B cell (primary cell): ENCODE measurements around the gene CETN3. TPM values are rescaled to one million over a fixed set of nuclear protein-coding genes. Genes with fewer than 3 reads are reported as not detected.

Source experiments
- ATAC-seq: fragments of 200-7000 bp; cut with Tn5 transposase; one replicate; pipeline ENCODE4 v1.10.0; 2021; ENCODE audit warnings: low read depth, mild to moderate bottlenecking, moderate number of reproducible peaks, moderate library complexity
- CTCF ChIA-PET: fragments of 350-600 bp; sonication (Branson Sonifier 250); formaldehyde crosslinking; loops from one replicate; lab custom pipeline; 2021; ENCODE audit warnings: antibody characterized with exemption, inconsistent platforms; lab: Charles Lee
- POLR2A ChIA-PET: fragments of 350-600 bp; sonication (Branson Sonifier 250); formaldehyde crosslinking; loops from one replicate; lab custom pipeline; 2021; ENCODE audit warnings: antibody characterized with exemption; lab: Charles Lee
- DNase-seq: peaks from one replicate; pipeline ENCODE4 v3.0.0; 2013
- H2AFZ ChIP-seq: 2 replicates; pipeline ENCODE4 v1.6.1; 2012; ENCODE audit warnings: mild to moderate bottlenecking, low read depth, low read length; ENCODE audit not compliant: insufficient read depth, poor library complexity, severe bottlenecking
- H3K27ac ChIP-seq, 2 donors: 1 replicate in 1 of 2; 2 replicates in 1 of 2; pipeline ENCODE4 v1.5.1; 2012 to 2013; ENCODE audit warnings: low read length in 2 of 2, mild to moderate bottlenecking in 2 of 2, moderate library complexity in 1 of 2
- H3K27me3 ChIP-seq, 4 experiments: fragments of 200-600 bp in 1 of 4; sonication (generic) in 1 of 4; replicated peaks in 1 of 4; 1 replicate in 2 of 4; 2 replicates in 2 of 4; pipeline versions ENCODE4 v1.6.1 to v1.7.0; 2013 to 2016; ENCODE audit warnings: low read length in 3 of 4, mild to moderate bottlenecking in 2 of 4, mixed read lengths in 1 of 4, moderate library complexity in 1 of 4; ENCODE audit not compliant: insufficient read depth in 4 of 4, control insufficient read depth in 3 of 4; ENCODE audit errors: control extremely low read depth in 1 of 4
- H3K36me3 ChIP-seq, 2 experiments: replicated peaks in 1 of 2; 1 replicate in 1 of 2; 2 replicates in 1 of 2; pipeline versions ENCODE4 v1.6.1 to v1.7.1; 2013; ENCODE audit warnings: low read length in 1 of 2; ENCODE audit not compliant: insufficient read depth in 2 of 2, control insufficient read depth in 1 of 2; ENCODE audit errors: control extremely low read depth in 1 of 2, extremely low read depth in 1 of 2
- H3K4me1 ChIP-seq, 2 donors: fragments of 200-600 bp in 1 of 2; sonication (generic) in 1 of 2; 1 replicate in 1 of 2; 2 replicates in 1 of 2; pipeline versions ENCODE4 v1.5.1 to v1.6.1; 2013 to 2017; ENCODE audit warnings: low read length in 2 of 2; ENCODE audit not compliant: control insufficient read depth in 2 of 2, insufficient read depth in 2 of 2
- H3K4me2 ChIP-seq: replicated peaks from 2 replicates; pipeline ENCODE3; 2012; ENCODE audit warnings: mild to moderate bottlenecking, low read depth, low read length; ENCODE audit not compliant: poor library complexity, severe bottlenecking
- H3K4me3 ChIP-seq, 5 experiments: fragments of 200-600 bp in 1 of 5; sonication (generic) in 1 of 5; 1 replicate in 3 of 5; 2 replicates in 2 of 5; pipeline versions ENCODE4 v1.5.1 to v1.7.0; 2011 to 2016; ENCODE audit warnings: low read length in 4 of 5, mild to moderate bottlenecking in 4 of 5, low read depth in 2 of 5, control low read depth in 1 of 5, moderate library complexity in 1 of 5; ENCODE audit not compliant: insufficient read depth in 1 of 5; ENCODE audit errors: control extremely low read depth in 1 of 5, extremely low read depth in 1 of 5
- H3K79me2 ChIP-seq: fragments of 200-600 bp; sonication (generic); one replicate; pipeline ENCODE4 v1.6.0; 2016; ENCODE audit warnings: low read length; ENCODE audit not compliant: control insufficient read depth, insufficient read depth
- H3K9ac ChIP-seq: fragments of 200-600 bp; sonication (generic); 2 replicates; pipeline ENCODE4 v1.6.1; 2017; ENCODE audit warnings: mild to moderate bottlenecking, low read length, moderate library complexity
- H3K9me3 ChIP-seq, 3 donors: one replicate each; pipeline versions ENCODE4 v1.6.1 to v1.7.1; 2013; ENCODE audit warnings: low read length in 2 of 3; ENCODE audit not compliant: control insufficient read depth in 2 of 3, insufficient read depth in 1 of 3; ENCODE audit errors: control extremely low read depth in 1 of 3
- H4K20me1 ChIP-seq: 2 replicates; pipeline ENCODE4 v1.6.0; 2012; ENCODE audit warnings: mild to moderate bottlenecking, low read length; ENCODE audit not compliant: insufficient read depth, control insufficient read depth, poor library complexity, severe bottlenecking
- H3K27ac Mint-ChIP-seq: one replicate; pipeline ENCODE4 v1.8.0; 2021; ENCODE audit warnings: mixed read lengths
- H3K27me3 Mint-ChIP-seq: one replicate; pipeline ENCODE4 v1.8.0; 2021; ENCODE audit warnings: mixed read lengths
- H3K4me1 Mint-ChIP-seq: one replicate; pipeline ENCODE4 v1.8.0; 2021; ENCODE audit warnings: mixed read lengths
- H3K4me3 Mint-ChIP-seq: one replicate; pipeline ENCODE4 v1.8.0; 2021; ENCODE audit warnings: mixed read lengths
- H3K9me3 Mint-ChIP-seq: one replicate; pipeline ENCODE4 v1.8.0; 2022; ENCODE audit warnings: mixed read lengths; ENCODE audit not compliant: insufficient read depth
- EZH2 ChIP-seq: IDR thresholded peaks from 2 replicates; pipeline ENCODE4 v1.6.1; 2012; ENCODE audit warnings: borderline replicate concordance, low read depth, mild to moderate bottlenecking, moderate library complexity, low read length; ENCODE audit not compliant: insufficient read depth, poor library complexity, severe bottlenecking
- WGBS: methylation state at CpG from one replicate; pipeline ENCODE4 v1.1.5; 2013; ENCODE audit warnings: missing lambda C conversion rate; ENCODE audit not compliant: insufficient coverage; 5-methylcytosine and 5-hydroxymethylcytosine counted together
- intact Hi-C: fragments of 100-400 bp; cut with micrococcal nuclease; formaldehyde crosslinking; loops from one replicate; pipeline ENCODE4 v1.10.0; 2022
- polyA plus RNA-seq: library from polyadenylated mRNA; depleted of rRNA; stranded (reverse); fragments of >200 nt; gene quantifications from 2 replicates; pipeline ENCODE4 v1.2.3, GENCODE V29; 2012
- total RNA-seq, 2 donors: library from RNA; stranded (reverse); fragments of 120-200 nt in 1 of 2; gene quantifications; 1 replicate in 1 of 2; 2 replicates in 1 of 2; pipeline versions ENCODE4 v1.2.3 to v1.2.4, GENCODE V29; 2013 to 2022
- TF ChIP-seq, protein P1 (sequence below): fragments of 200-600 bp; IDR thresholded peaks from one replicate; pipeline ENCODE4 v1.8.0; 2022; ENCODE audit warnings: antibody characterized with exemption, mild to moderate bottlenecking

CETN3 gene
- total and polyA plus RNA-seq, 2 donors (not counting 1 experiment from before 2014, with no cell fraction given), result 1.5 to 18.0 TPM

DNA sequence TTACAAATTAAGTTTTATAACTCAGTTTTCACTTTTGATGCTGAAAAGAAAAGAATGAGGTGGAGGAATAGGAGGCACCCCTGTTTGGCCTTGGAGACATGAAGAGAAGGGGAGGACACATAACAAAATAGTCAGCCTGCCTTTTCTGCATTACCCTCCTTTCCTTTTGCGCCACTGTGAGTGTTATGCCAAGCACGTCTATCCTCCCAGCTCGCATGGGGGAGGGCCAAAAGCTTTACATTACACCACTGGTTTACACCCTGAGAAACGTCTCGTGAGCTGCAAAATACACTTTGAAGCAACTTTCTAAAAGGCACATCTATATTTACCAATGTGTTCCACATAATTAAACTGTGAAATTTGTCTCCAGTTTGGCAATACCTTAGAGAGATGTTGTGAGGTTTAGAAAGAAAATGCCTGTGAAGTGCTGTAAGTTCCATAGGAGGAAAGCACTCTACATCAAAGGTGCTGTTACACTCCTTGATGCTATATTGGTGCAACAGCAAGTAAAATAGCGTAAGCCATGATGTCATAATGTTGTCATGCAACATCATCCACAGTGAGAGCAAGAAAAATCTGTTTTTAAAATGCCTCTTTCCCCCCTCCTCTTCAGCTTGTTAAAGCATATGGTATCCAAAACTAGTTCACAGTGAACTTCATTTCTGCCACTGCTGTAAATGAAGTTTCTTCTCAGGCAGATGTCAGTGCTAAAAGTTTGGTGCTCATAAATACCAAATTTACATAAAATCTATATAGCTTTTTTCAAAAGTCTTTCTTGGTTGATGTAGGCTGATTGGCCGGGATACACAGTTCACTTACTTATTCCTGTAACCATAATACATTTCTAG, 50.3 kb downstream of the CETN3 start:
- TF ChIP-seq, protein P1, sequence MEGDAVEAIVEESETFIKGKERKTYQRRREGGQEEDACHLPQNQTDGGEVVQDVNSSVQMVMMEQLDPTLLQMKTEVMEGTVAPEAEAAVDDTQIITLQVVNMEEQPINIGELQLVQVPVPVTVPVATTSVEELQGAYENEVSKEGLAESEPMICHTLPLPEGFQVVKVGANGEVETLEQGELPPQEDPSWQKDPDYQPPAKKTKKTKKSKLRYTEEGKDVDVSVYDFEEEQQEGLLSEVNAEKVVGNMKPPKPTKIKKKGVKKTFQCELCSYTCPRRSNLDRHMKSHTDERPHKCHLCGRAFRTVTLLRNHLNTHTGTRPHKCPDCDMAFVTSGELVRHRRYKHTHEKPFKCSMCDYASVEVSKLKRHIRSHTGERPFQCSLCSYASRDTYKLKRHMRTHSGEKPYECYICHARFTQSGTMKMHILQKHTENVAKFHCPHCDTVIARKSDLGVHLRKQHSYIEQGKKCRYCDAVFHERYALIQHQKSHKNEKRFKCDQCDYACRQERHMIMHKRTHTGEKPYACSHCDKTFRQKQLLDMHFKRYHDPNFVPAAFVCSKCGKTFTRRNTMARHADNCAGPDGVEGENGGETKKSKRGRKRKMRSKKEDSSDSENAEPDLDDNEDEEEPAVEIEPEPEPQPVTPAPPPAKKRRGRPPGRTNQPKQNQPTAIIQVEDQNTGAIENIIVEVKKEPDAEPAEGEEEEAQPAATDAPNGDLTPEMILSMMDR, result no peak
- no peak for TF ChIP-seq EZH2
- Mint-ChIP-seq H3K4me3 (no peak overlapping the region), H3K9me3 (no peaks in the 10 kb centered on the region), H3K4me1 (no peaks in the 10 kb centered on the region), H3K27me3 (peaks cover 31% of the 10 kb centered on the region), H3K27ac (no peak overlapping the region)
- ChIA-PET POLR2A (no interaction called here), CTCF (no interaction called here)
- H3K27ac ChIP-seq, result no peak overlapping the region
- H3K9me3 ChIP-seq, result peaks cover 0 to 2% (median 0%) of the 10 kb centered on the region in 3 donors
- no peak overlapping the region for H2AFZ ChIP-seq
- H3K9ac ChIP-seq, result no peak overlapping the region
- no peaks in the 10 kb centered on the region for H3K4me1 ChIP-seq
- no peak for DNase-seq
- intact Hi-C loops, result no loop called here
- ATAC-seq, result no peak
- 95% methylated on average over 3 of the region's 7 CpGs for WGBS
- no peak overlapping the region for H3K4me2 ChIP-seq
- H3K36me3 ChIP-seq, result no peaks in the 10 kb centered on the region
- no peak overlapping the region for H3K4me3 ChIP-seq
- no peaks in the 10 kb centered on the region for H3K27me3 ChIP-seq
- no peaks in the 10 kb centered on the region for H3K79me2 ChIP-seq
- H4K20me1 ChIP-seq, result no peaks in the 10 kb centered on the region

DNA sequence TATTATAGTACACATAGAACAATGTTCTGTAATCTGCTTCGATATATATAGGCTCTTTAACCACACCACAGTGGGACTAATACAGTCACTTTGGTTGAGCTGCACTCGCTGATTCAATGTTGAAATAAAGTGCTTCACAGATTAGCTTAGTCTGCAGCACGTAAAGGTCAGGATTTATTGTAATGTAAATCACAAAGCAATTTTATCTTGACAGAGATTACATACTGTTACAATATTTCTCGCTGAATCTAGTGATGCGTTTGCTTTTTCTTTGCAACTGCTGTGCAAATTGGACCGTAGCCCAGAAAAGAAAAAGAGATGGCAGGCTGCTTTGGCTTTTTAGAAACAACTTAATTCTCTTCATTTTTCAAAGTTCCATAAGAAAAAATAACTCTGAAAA, 52.9 kb downstream of the CETN3 start:
- no peaks in the 10 kb centered on the region for H3K9me3 Mint-ChIP-seq
- H3K9ac ChIP-seq, result no peak overlapping the region
- ChIA-PET CTCF (interaction anchor here (1.3 kb wide), 1 partner anchor 427 kb away, joined by 3 read pairs; no protein-coding TSS in a partner anchor), POLR2A (no interaction called here)
- no peaks in the 10 kb centered on the region for H3K27me3 ChIP-seq
- 90% methylated on average over 2 of the region's 6 CpGs for WGBS
- no peak overlapping the region for H3K27ac ChIP-seq
- no peaks in the 10 kb centered on the region for H3K4me1 ChIP-seq
- no peaks in the 10 kb centered on the region for H3K4me1 Mint-ChIP-seq
- no peaks in the 10 kb centered on the region for H4K20me1 ChIP-seq
- no peak for ATAC-seq
- H2AFZ ChIP-seq, result no peak overlapping the region
- intact Hi-C loops, result no loop called here
- no peak overlapping the region for H3K4me2 ChIP-seq
- H3K4me3 Mint-ChIP-seq, result no peak overlapping the region
- peaks cover 0 to 2% (median 0%) of the 10 kb centered on the region in 3 donors for H3K9me3 ChIP-seq
- H3K27me3 Mint-ChIP-seq, result peaks cover 16% of the 10 kb centered on the region
- no peak for DNase-seq
- H3K27ac Mint-ChIP-seq, result no peak overlapping the region
- H3K79me2 ChIP-seq, result no peaks in the 10 kb centered on the region
- no peak overlapping the region for H3K4me3 ChIP-seq
- H3K36me3 ChIP-seq, result no peaks in the 10 kb centered on the region
- TF ChIP-seq, protein P1, result no peak
- TF ChIP-seq EZH2, result no peak
